GM15510 (cell line): Measurements from ENCODE around the gene CXXC5.

ENCODE experiments used
- POLR2A ChIP-seq: IDR thresholded peaks from 3 replicates; pipeline ENCODE4 v1.6.1; 2011; ENCODE audit warnings: borderline replicate concordance; ENCODE audit not compliant: insufficient read length; ENCODE audit errors: extremely low read depth

CXXC5 gene

GRCh38 chr5:139687656-139688055 lies 39.5 kb downstream of the CXXC5 start:
- TF ChIP-seq POLR2A, result no peak

- TF ChIP-seq POLR2A, result no peak
Measured at GRCh38 chr5:139688088-139688702, 40.0 kb downstream of the CXXC5 start.

GRCh38 chr5:139688751-139689372 lies 40.7 kb downstream of the CXXC5 start:
- TF ChIP-seq POLR2A, result no peak

- TF ChIP-seq POLR2A, result no peak
Measured at GRCh38 chr5:139689631-139690063, 41.5 kb downstream of the CXXC5 start.

GRCh38 chr5:139690064-139690802 lies 42.1 kb downstream of the CXXC5 start:
- no peak for TF ChIP-seq POLR2A

GRCh38 chr5:139690803-139691629 lies 42.9 kb downstream of the CXXC5 start:
- no peak for TF ChIP-seq POLR2A

- TF ChIP-seq POLR2A, result no peak
Measured at GRCh38 chr5:139692148-139692547, 44.0 kb downstream of the CXXC5 start.

GRCh38 chr5:139692679-139693308 lies 44.6 kb downstream of the CXXC5 start:
- no peak for TF ChIP-seq POLR2A

- TF ChIP-seq POLR2A, result no peak
Measured at GRCh38 chr5:139693676-139694364, 45.7 kb downstream of the CXXC5 start.

- no peak for TF ChIP-seq POLR2A
Measured at GRCh38 chr5:139694556-139695177, 46.5 kb downstream of the CXXC5 start.

- no peak for TF ChIP-seq POLR2A
Measured at GRCh38 chr5:139695178-139695573, 47.0 kb downstream of the CXXC5 start.

GRCh38 chr5:139696167-139696893 lies 48.2 kb downstream of the CXXC5 start:
- no peak for TF ChIP-seq POLR2A
